ENCODE measurements around the gene TMC4. TPM values are rescaled to one million over a fixed set of nuclear protein-coding genes. Genes with fewer than 3 reads are reported as not detected.

The TMC4 gene
- total and polyA plus RNA-seq, 12 donors, result 0.48 to 18.2 (median 1.3) TPM

- no peaks in the 10 kb centered on the region for H3K27me3 ChIP-seq
- no peak overlapping the region for H3K4me3 ChIP-seq
- DNase-seq, result no peak
- H3K27ac ChIP-seq, result peak overlapping the region in 1 of 5 donors; percentile 49
- no peaks in the 10 kb centered on the region for H3K9me3 ChIP-seq (replicated peaks in 1 of 3)
- H3K36me3 ChIP-seq (replicated peaks in 1 of 2), result peaks cover 0 to 100% of the 10 kb centered on the region in 2 donors
- no peak for TF ChIP-seq POLR2A (IDR thresholded peaks at IDR 0.05)
- TF ChIP-seq CTCF (IDR thresholded peaks at IDR 0.05), result no peak
- 67 to 93% (median 77%) methylated on average over 3 of the region's 3 CpGs for WGBS, 4 donors
- H3K4me1 ChIP-seq (replicated peaks in 1 of 2), result no peaks in the 10 kb centered on the region
- intact Hi-C loops (cut with DNase I), result no loop called here
These were observed 25.3 kb downstream of the TMC4 start for GRCh38 chr19:54147676-54148075.

DNA sequence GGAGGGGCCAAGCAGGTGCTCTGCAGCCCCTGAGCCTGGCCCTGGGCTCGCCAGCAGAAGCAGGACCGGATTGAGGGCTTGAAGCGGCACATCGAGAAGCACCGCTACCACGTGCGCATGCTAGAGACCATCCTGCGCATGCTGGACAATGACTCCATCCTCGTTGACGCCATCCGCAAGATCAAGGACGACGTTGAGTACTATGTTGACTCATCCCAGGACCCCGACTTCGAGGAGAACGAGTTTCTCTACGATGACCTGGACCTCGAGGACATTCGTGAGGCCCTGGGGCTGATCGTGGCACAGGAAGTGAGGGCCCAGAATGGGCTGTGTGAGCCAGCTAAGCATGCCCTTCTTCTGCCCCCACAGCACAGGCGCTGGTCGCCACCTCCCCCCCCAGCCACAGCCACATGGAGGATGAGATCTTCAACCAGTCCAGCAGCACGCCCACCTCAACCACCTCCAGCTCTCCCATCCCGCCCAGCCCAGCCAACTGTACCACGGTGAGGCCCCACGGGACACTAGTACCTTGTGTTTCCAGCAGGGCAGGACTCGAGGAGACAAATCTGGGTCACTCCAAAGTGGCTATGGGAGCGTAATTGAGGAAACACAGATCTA, 27.3 kb downstream of the TMC4 start:
- peaks cover 0 to 6% of the 10 kb centered on the region in 2 donors for H3K4me1 ChIP-seq (replicated peaks in 1 of 2)
- DNase-seq, result peak in 3 of 7 donors; percentile 59 to 73 (median 64)
- intact Hi-C loops (cut with DNase I), result no loop called here
- no peak for TF ChIP-seq POLR2A (IDR thresholded peaks at IDR 0.05)
- no peak for TF ChIP-seq CTCF (IDR thresholded peaks at IDR 0.05)
- H3K27me3 ChIP-seq, result no peaks in the 10 kb centered on the region
- H3K9me3 ChIP-seq (replicated peaks in 1 of 3), result no peaks in the 10 kb centered on the region
- peak overlapping the region in 2 of 5 donors; percentile 44 to 66 for H3K27ac ChIP-seq
- no peak overlapping the region for H3K4me3 ChIP-seq
- H3K36me3 ChIP-seq (replicated peaks in 1 of 2), result peaks cover 0 to 83% of the 10 kb centered on the region in 2 donors
- 69 to 80% (median 73%) methylated on average over 19 to 28 of the region's 28 CpGs for WGBS, 4 donors

GRCh38 chr19:54142166-54142780, 30.7 kb downstream of the TMC4 start:
- H3K4me1 ChIP-seq (replicated peaks in 1 of 2), result peaks cover 10 to 28% of the 10 kb centered on the region in 2 donors

DNA sequence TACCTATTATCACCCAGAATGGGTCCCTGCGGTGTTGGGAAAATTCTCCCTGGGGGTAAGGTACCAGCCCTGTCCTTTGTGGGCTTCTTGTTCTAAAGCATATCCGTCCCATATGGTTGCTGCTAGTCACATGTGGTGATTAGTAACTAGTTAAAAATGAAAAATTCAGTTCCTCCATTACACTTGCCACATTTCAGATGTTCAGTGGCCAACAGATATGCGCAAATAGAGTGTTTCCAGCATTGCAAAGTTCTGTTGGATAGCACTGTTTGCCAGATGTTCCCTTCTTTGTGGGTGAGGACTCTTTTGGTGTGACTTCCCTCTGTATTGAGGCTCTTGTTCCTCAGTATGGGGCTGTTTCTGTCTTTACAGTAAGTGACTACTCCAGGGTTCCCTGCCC, 31.6 kb downstream of the TMC4 start:
- TF ChIP-seq POLR2A (IDR thresholded peaks at IDR 0.05) (no peak), CTCF (IDR thresholded peaks at IDR 0.05) (no peak)
- intact Hi-C loops (cut with DNase I), result no loop called here
- H3K36me3 ChIP-seq (replicated peaks in 1 of 2), result peaks cover 0 to 40% of the 10 kb centered on the region in 2 donors
- no peak for DNase-seq
- 90 to 95% (median 95%) methylated on average over 3 of the region's 3 CpGs for WGBS, 4 donors
- no peak overlapping the region for H3K27ac ChIP-seq
- H3K4me3 ChIP-seq, result no peak overlapping the region
- no peaks in the 10 kb centered on the region for H3K27me3 ChIP-seq
- no peaks in the 10 kb centered on the region for H3K9me3 ChIP-seq (replicated peaks in 1 of 3)
- H3K4me1 ChIP-seq (replicated peaks in 1 of 2), result peaks cover 15 to 31% of the 10 kb centered on the region in 2 donors

More at GRCh38 chr19:54142166-54142780, 30.7 kb downstream of the TMC4 start:
- H3K4me3 ChIP-seq, result no peak overlapping the region
- TF ChIP-seq CTCF (IDR thresholded peaks at IDR 0.05) (no peak), POLR2A (IDR thresholded peaks at IDR 0.05) (no peak)
- no peaks in the 10 kb centered on the region for H3K9me3 ChIP-seq (replicated peaks in 1 of 3)
- intact Hi-C loops (cut with DNase I), result no loop called here
- no peak for DNase-seq
- H3K27ac ChIP-seq, result no peak overlapping the region
- WGBS, 4 donors, result 83 to 92% (median 85%) methylated on average over 7 of the region's 7 CpGs
- H3K27me3 ChIP-seq, result no peaks in the 10 kb centered on the region
- H3K36me3 ChIP-seq (replicated peaks in 1 of 2), result peaks cover 0 to 49% of the 10 kb centered on the region in 2 donors

All from adrenal gland (tissue), 12 donors.